ENCODE data around the gene U2AF2. TPM values are rescaled to one million over a fixed set of nuclear protein-coding genes. Genes with fewer than 3 reads are reported as not detected.

Gene U2AF2
- total RNA-seq, 3 donors from 2014 or later (not counting 1 experiment from before 2014, with no cell fraction given) = 304 to 322 (median 321) TPM

DNA sequence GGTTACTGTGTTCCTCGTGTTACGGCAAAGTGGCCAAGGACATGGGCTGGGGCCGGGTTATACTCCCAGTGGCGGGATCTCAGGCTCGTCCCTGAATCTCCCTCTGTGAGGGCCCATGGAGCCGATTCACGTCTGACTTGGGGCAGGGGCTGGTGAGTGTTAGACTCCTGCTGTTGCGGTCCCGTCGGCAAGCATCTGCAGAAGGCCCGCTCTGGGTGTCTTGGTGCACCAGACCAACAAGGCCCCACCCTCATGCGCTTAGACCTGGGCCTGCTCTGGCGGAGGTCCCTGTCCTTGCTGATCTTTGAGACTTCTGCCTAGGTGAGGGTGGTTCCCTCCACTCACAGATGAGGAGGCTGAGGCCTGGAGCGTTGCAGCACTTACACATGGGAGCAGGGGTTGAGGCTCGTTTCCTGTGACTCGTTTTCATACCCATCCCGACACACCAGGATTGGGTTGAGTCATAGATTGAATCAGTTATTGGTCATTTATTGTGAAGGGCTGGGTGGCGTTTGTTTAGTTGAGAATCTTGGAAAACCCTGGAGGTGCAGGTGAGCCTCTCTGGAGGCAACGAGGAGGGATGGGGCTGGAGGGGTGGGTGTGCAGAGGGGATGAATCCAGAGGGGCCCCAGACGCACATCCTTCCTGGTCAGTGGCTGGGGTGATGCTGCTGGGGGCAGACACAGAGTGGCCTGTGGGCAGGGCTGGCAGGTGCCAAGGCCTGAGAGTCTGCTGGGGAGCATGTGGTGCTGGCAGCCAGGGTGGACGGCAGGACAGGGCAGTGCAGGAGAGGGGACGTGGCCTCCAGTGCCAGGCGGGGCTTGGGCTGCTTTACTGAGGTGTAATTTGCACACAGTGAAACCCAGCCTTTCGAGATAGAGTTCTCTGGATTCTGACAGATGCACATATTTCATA is 24.8 kb downstream of the U2AF2 start:
- intact Hi-C loops (cut with micrococcal nuclease) = no loop called here
- Mint-ChIP-seq H3K27me3 (ENCODE audit: low read depth in 2 of 2) (no peaks in the 10 kb centered on the region), H3K4me1 (peaks cover 45% of the 10 kb centered on the region in 2 donors), H3K27ac (peak overlapping the region in 1 of 2 donors; percentile 65), H3K9me3 (no peaks in the 10 kb centered on the region), H3K36me3 (no peaks in the 10 kb centered on the region), H3K4me3 (no peak overlapping the region)
- 93% methylated on average over 24 of the region's 24 CpGs for WGBS (ENCODE audit: insufficient coverage)
- no peak for ATAC-seq
- Histone ChIP-seq H3K36me3 (ENCODE audit: control insufficient read depth, insufficient read depth, low read length) (peaks cover 40% of the 10 kb centered on the region), H3K4me1 (ENCODE audit: control insufficient read depth, insufficient read depth, low read length) (peaks cover 54% of the 10 kb centered on the region), H3K27ac (ENCODE audit: low read length) (no peak overlapping the region), H3K4me3 (ENCODE audit: low read length) (no peak overlapping the region), H3K27me3 (ENCODE audit: control insufficient read depth, insufficient read depth, low read length) (no peaks in the 10 kb centered on the region), H3K9me3 (ENCODE audit: control insufficient read depth, insufficient read depth, low read length) (no peaks in the 10 kb centered on the region)
- TF ChIP-seq, protein P1, sequence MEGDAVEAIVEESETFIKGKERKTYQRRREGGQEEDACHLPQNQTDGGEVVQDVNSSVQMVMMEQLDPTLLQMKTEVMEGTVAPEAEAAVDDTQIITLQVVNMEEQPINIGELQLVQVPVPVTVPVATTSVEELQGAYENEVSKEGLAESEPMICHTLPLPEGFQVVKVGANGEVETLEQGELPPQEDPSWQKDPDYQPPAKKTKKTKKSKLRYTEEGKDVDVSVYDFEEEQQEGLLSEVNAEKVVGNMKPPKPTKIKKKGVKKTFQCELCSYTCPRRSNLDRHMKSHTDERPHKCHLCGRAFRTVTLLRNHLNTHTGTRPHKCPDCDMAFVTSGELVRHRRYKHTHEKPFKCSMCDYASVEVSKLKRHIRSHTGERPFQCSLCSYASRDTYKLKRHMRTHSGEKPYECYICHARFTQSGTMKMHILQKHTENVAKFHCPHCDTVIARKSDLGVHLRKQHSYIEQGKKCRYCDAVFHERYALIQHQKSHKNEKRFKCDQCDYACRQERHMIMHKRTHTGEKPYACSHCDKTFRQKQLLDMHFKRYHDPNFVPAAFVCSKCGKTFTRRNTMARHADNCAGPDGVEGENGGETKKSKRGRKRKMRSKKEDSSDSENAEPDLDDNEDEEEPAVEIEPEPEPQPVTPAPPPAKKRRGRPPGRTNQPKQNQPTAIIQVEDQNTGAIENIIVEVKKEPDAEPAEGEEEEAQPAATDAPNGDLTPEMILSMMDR (IDR thresholded peaks at IDR 0.05) = no peak
- no peak for DNase-seq

DNA sequence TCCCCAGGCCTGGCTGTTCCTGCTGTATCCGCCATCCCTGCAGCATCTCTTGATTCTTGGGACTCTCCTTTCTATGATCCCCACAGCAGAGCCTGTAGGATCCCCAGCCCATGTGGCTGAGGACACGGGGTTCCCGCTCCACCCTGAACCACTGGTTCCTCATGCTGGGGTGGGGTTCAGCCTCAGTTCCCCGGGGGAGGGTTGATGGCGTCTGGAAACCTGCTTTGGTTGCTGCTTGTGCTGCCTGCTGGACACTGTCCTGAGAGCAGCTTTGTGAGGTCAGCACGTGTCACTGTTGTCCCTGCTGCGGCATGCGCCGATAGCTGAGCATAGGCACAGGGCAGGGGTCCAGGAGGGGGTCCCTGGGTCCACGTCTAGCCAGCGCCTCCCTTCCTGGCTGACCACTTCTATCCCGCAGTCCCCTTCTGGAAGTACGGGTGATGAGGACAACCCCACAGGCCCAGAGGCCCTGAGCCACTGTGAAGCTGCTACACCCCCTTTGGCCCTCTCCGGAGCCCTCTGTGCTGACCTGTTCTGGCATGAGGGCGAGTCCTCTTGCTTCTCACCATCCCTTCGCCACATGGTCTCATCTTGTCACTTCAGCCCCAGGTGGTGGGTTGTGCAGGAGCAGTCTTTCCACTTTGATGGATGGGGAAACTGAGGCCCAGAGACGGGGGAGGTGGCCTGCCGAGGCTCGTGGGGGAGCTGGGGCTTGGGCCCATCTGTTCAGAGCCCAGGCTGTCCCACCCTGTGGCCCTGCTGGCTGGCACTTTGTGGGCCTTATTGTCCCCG is 25.7 kb downstream of the U2AF2 start:
- Histone ChIP-seq H3K9me3 (ENCODE audit: control insufficient read depth, insufficient read depth, low read length) (no peaks in the 10 kb centered on the region), H3K4me1 (ENCODE audit: control insufficient read depth, insufficient read depth, low read length) (peaks cover 50% of the 10 kb centered on the region), H3K27me3 (ENCODE audit: control insufficient read depth, insufficient read depth, low read length) (no peaks in the 10 kb centered on the region), H3K36me3 (ENCODE audit: control insufficient read depth, insufficient read depth, low read length) (peaks cover 47% of the 10 kb centered on the region), H3K4me3 (ENCODE audit: low read length) (no peak overlapping the region), H3K27ac (ENCODE audit: low read length) (no peak overlapping the region)
- Mint-ChIP-seq H3K36me3 (no peaks in the 10 kb centered on the region), H3K9me3 (no peaks in the 10 kb centered on the region), H3K4me3 (no peak overlapping the region), H3K4me1 (peaks cover 41 to 42% of the 10 kb centered on the region in 2 donors), H3K27me3 (ENCODE audit: low read depth in 2 of 2) (no peaks in the 10 kb centered on the region), H3K27ac (no peak overlapping the region)
- ATAC-seq = peak in 1 of 3 donors; percentile 19
- no peak for DNase-seq
- WGBS (ENCODE audit: insufficient coverage) = 96% methylated on average over 20 of the region's 20 CpGs
- TF ChIP-seq, protein P1 (IDR thresholded peaks at IDR 0.05) = no peak
- intact Hi-C loops (cut with micrococcal nuclease) = no loop called here

DNA sequence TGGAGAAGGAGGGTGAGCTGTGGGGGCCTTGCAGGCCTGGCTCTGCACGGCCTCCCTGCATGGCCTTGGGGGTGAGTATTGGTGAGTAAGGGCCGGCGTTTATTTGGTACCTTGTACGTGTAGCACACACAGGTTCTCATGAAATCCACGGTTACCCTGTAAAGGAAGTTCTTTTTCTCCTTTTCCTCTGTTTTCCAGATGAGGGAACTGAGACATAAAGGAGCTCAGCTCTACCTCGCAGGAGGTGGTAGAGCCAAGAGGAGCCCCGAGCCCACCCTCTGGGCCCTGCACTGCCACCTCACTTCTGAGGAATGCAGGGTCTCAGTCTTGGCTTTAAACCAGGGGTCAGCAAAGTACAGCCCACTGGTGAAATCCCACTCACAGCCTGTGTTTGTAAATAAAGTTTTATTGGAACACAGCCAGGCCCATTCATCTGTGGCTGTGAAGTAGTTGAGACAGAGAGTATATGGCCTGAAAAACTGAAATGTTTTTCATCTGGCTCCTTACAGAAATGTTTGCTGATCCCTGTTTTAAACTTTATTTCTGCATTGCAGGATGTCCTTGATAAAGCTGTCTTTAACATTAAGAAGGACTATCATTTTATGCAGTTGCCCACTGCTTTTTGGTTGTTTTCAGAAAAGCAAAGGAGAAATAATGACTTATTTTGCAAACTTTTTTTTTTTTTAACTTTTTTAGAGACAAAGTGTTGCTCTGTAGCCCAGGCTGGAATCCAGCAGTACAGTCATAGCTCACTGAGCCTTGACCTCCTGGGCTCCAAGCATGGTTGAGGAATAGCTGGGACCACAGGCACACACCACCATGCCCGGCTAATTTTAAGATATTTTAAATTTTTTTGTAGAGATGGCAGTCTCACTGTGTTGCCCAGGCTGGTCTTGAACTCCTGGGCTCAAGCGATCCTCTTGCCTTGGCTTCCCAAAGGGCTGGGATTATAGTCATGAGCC is 26.6 kb downstream of the U2AF2 start:
- H3K4me3 ChIP-seq (ENCODE audit: low read length) = no peak overlapping the region
- DNase-seq (no peak), ATAC-seq (peak in 1 of 3 donors; percentile 11)
- Mint-ChIP-seq H3K4me1 (peaks cover 34 to 43% of the 10 kb centered on the region in 2 donors), H3K36me3 (no peaks in the 10 kb centered on the region), H3K27me3 (ENCODE audit: low read depth in 2 of 2) (no peaks in the 10 kb centered on the region), H3K27ac (no peak overlapping the region), H3K4me3 (no peak overlapping the region), H3K9me3 (no peaks in the 10 kb centered on the region)
- intact Hi-C loops (cut with micrococcal nuclease) = no loop called here
- H3K4me1 ChIP-seq (ENCODE audit: control insufficient read depth, insufficient read depth, low read length) = peaks cover 42% of the 10 kb centered on the region
- H3K27me3 ChIP-seq (ENCODE audit: control insufficient read depth, insufficient read depth, low read length) = no peaks in the 10 kb centered on the region
- H3K27ac ChIP-seq (ENCODE audit: low read length) = no peak overlapping the region
- no peaks in the 10 kb centered on the region for H3K9me3 ChIP-seq (ENCODE audit: control insufficient read depth, insufficient read depth, low read length)
- WGBS (ENCODE audit: insufficient coverage) = 93% methylated on average over 9 of the region's 9 CpGs
- H3K36me3 ChIP-seq (ENCODE audit: control insufficient read depth, insufficient read depth, low read length) = peaks cover 56% of the 10 kb centered on the region
- TF ChIP-seq, protein P1 (IDR thresholded peaks at IDR 0.05) = no peak

All from natural killer cell (primary cell).